Activated CD8-positive, alpha-beta memory T cell treated with anti-CD3 and anti-CD28 coated beads for 48 hours (primary cell): ENCODE measurements around the gene AMFR.

Experiments
- DNase-seq, 3 experiments: peaks; one replicate each; pipeline ENCODE4 v3.0.0-alpha.2; 2020; ENCODE audit warnings: low read depth in 2 of 3, low spot score in 2 of 3

AMFR gene

GRCh38 chr16:56314244-56314850 is 111.0 kb downstream of the AMFR start:
- no peak for DNase-seq

GRCh38 chr16:56312556-56312955 is 112.8 kb downstream of the AMFR start:
- DNase-seq: no peak

GRCh38 chr16:56312028-56312300 is 113.4 kb downstream of the AMFR start:
- no peak for DNase-seq
